ENCODE data around the gene CFAP99.

Gene CFAP99

GRCh38 chr4:2411786-2412510, 6.8 kb upstream of the CFAP99 start:
- Mint-ChIP-seq H3K4me1 (peaks cover 38% of the 10 kb centered on the region), H3K4me3 (peak overlapping the region; percentile 35), H3K27me3 (ENCODE audit: low read depth, poor library complexity) (peaks cover 87% of the 10 kb centered on the region), H3K27ac (no peak overlapping the region), H3K36me3 (ENCODE audit: low read depth) (no peaks in the 10 kb centered on the region), H3K9me3 (no peaks in the 10 kb centered on the region)
- no peak for TF ChIP-seq CTCF (IDR thresholded peaks at IDR 0.05)
- no peak for DNase-seq

GRCh38 chr4:2412534-2412884, 6.2 kb upstream of the CFAP99 start:
- no peaks in the 10 kb centered on the region for H3K36me3 Mint-ChIP-seq (ENCODE audit: low read depth)
- TF ChIP-seq CTCF (IDR thresholded peaks at IDR 0.05): no peak
- no peaks in the 10 kb centered on the region for H3K9me3 Mint-ChIP-seq
- no peak for DNase-seq
- H3K27ac Mint-ChIP-seq: no peak overlapping the region
- H3K27me3 Mint-ChIP-seq (ENCODE audit: low read depth, poor library complexity): peaks cover 89% of the 10 kb centered on the region
- H3K4me1 Mint-ChIP-seq: peaks cover 35% of the 10 kb centered on the region
- peak overlapping the region; percentile 51 for H3K4me3 Mint-ChIP-seq

- peaks cover 35% of the 10 kb centered on the region for H3K4me1 Mint-ChIP-seq
- H3K27ac Mint-ChIP-seq: no peak overlapping the region
- peak; percentile 11 for TF ChIP-seq CTCF (IDR thresholded peaks at IDR 0.05)
- peak overlapping the region; percentile 51 for H3K4me3 Mint-ChIP-seq
- H3K27me3 Mint-ChIP-seq (ENCODE audit: low read depth, poor library complexity): peaks cover 89% of the 10 kb centered on the region
- H3K36me3 Mint-ChIP-seq (ENCODE audit: low read depth): no peaks in the 10 kb centered on the region
- peak; percentile 69 for DNase-seq
- H3K9me3 Mint-ChIP-seq: no peaks in the 10 kb centered on the region
These were observed 5.7 kb upstream of the CFAP99 start for GRCh38 chr4:2412885-2413716.

GRCh38 chr4:2413821-2414610, 4.7 kb upstream of the CFAP99 start:
- peaks cover 33% of the 10 kb centered on the region for H3K4me1 Mint-ChIP-seq
- H3K4me3 Mint-ChIP-seq: no peak overlapping the region
- H3K9me3 Mint-ChIP-seq: no peaks in the 10 kb centered on the region
- no peak overlapping the region for H3K27ac Mint-ChIP-seq
- H3K27me3 Mint-ChIP-seq (ENCODE audit: low read depth, poor library complexity): peaks cover 94% of the 10 kb centered on the region
- no peak for TF ChIP-seq CTCF (IDR thresholded peaks at IDR 0.05)
- no peaks in the 10 kb centered on the region for H3K36me3 Mint-ChIP-seq (ENCODE audit: low read depth)
- DNase-seq: no peak

- H3K9me3 Mint-ChIP-seq: no peaks in the 10 kb centered on the region
- TF ChIP-seq CTCF (IDR thresholded peaks at IDR 0.05): no peak
- no peak overlapping the region for H3K4me3 Mint-ChIP-seq
- no peak for DNase-seq
- H3K27me3 Mint-ChIP-seq (ENCODE audit: low read depth, poor library complexity): peaks cover 94% of the 10 kb centered on the region
- no peak overlapping the region for H3K27ac Mint-ChIP-seq
- peaks cover 35% of the 10 kb centered on the region for H3K4me1 Mint-ChIP-seq
- H3K36me3 Mint-ChIP-seq (ENCODE audit: low read depth): no peaks in the 10 kb centered on the region
These were observed 3.5 kb upstream of the CFAP99 start for GRCh38 chr4:2415213-2415612.
